Measurements from ENCODE around the gene RAB1A. TPM values are rescaled to one million over a fixed set of nuclear protein-coding genes. Genes with fewer than 3 reads are reported as not detected.

Gene RAB1A
- total and polyA plus RNA-seq, 10 of the 15 experiments (the other 5 are each of a cell fraction or from before 2014, with no cell fraction given) = 48.9 to 171 (median 83.4) TPM

DNA sequence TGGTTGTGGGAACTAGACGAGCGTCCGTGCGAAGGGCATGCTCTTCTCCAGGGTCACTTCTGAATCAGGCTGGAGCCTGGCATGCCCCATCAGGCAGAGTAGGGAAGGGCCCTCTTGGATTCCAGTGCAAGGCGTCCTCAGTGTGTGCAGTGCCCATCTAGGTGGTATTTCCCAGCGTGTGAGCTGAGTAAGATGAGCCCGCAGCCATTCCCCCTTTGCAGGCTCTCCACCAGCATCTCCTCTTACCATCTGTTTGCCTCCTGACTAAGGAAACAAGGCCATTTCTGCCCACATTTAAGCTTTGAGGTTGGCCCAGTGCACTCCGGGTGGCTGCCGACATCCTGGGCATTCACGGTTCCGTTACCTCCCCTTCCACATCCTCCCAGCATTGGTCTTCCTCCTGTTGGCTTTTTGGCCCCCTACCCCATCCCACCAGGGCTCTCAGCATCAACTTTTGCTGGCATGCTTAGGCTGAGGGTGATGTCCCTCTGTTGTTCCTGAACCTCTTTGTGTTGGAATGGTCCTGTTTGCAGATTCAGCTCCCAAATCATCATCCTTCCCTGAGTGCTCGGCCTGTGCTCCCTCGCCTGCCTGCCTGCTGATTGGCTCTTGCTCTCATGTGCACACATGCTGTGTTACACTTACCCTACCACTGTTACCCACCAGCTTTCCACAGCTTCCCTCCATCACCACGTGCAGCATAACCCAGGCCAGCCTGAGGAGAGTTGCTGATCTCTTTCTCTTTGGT is 61.9 kb downstream of the RAB1A start (continued):
- TF ChIP-seq, protein P1, sequence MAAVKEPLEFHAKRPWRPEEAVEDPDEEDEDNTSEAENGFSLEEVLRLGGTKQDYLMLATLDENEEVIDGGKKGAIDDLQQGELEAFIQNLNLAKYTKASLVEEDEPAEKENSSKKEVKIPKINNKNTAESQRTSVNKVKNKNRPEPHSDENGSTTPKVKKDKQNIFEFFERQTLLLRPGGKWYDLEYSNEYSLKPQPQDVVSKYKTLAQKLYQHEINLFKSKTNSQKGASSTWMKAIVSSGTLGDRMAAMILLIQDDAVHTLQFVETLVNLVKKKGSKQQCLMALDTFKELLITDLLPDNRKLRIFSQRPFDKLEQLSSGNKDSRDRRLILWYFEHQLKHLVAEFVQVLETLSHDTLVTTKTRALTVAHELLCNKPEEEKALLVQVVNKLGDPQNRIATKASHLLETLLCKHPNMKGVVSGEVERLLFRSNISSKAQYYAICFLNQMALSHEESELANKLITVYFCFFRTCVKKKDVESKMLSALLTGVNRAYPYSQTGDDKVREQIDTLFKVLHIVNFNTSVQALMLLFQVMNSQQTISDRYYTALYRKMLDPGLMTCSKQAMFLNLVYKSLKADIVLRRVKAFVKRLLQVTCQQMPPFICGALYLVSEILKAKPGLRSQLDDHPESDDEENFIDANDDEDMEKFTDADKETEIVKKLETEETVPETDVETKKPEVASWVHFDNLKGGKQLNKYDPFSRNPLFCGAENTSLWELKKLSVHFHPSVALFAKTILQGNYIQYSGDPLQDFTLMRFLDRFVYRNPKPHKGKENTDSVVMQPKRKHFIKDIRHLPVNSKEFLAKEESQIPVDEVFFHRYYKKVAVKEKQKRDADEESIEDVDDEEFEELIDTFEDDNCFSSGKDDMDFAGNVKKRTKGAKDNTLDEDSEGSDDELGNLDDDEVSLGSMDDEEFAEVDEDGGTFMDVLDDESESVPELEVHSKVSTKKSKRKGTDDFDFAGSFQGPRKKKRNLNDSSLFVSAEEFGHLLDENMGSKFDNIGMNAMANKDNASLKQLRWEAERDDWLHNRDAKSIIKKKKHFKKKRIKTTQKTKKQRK (IDR thresholded peaks at IDR 0.05; ENCODE audit: low read depth, low read length) = no peak
- TF ChIP-seq, protein P2, sequence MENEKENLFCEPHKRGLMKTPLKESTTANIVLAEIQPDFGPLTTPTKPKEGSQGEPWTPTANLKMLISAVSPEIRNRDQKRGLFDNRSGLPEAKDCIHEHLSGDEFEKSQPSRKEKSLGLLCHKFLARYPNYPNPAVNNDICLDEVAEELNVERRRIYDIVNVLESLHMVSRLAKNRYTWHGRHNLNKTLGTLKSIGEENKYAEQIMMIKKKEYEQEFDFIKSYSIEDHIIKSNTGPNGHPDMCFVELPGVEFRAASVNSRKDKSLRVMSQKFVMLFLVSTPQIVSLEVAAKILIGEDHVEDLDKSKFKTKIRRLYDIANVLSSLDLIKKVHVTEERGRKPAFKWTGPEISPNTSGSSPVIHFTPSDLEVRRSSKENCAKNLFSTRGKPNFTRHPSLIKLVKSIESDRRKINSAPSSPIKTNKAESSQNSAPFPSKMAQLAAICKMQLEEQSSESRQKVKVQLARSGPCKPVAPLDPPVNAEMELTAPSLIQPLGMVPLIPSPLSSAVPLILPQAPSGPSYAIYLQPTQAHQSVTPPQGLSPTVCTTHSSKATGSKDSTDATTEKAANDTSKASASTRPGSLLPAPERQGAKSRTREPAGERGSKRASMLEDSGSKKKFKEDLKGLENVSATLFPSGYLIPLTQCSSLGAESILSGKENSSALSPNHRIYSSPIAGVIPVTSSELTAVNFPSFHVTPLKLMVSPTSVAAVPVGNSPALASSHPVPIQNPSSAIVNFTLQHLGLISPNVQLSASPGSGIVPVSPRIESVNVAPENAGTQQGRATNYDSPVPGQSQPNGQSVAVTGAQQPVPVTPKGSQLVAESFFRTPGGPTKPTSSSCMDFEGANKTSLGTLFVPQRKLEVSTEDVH (IDR thresholded peaks at IDR 0.05; ENCODE audit: low read depth, partially characterized antibody) = no peak

Data from GM12878 (cell line).